Measurements from ENCODE around the gene TP63. TPM values are rescaled to one million over a fixed set of nuclear protein-coding genes. Genes with fewer than 3 reads are reported as not detected.

Gene TP63
- total and polyA plus RNA-seq, 11 donors: 0.11 to 1.4 (median 0.37) TPM

DNA sequence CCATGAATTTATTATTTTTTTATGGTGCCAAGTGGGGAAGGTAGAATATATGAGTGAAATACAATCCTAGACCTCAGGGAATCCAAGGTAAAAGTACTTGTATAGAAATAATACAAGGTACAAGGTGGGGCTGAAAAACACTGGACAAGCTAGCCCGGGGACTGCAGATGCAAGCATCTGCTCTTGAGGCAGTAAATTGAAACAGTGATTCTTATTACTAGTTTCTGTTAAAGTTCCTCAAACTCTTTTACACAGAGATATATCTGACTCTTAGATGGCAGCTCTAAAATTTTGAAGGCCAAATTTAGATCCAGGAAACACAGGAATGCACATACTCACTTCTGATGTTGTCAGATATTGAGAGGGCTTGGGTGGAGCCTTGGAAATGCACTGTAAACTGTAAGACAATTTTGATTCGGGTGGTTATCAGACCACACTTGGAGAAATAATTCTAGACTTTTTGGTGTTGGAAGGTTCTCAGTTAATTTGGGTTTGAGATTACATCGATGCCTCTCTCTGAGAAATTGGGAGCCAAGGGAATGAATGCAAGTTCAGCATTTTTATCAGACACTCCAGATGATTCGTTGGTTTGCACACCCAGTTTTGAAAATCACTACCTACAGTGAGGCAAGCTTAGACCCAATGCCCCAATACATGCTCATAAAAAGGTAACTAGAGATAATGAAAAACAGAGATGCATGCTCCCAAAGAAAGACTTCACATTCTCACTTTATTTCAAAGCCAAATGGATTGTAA is 7.3 kb downstream of the TP63 start:
- DNase-seq: no peak
- H3K27ac ChIP-seq: no peak overlapping the region
- H3K4me3 ChIP-seq: no peak overlapping the region
- TF ChIP-seq, protein P1, sequence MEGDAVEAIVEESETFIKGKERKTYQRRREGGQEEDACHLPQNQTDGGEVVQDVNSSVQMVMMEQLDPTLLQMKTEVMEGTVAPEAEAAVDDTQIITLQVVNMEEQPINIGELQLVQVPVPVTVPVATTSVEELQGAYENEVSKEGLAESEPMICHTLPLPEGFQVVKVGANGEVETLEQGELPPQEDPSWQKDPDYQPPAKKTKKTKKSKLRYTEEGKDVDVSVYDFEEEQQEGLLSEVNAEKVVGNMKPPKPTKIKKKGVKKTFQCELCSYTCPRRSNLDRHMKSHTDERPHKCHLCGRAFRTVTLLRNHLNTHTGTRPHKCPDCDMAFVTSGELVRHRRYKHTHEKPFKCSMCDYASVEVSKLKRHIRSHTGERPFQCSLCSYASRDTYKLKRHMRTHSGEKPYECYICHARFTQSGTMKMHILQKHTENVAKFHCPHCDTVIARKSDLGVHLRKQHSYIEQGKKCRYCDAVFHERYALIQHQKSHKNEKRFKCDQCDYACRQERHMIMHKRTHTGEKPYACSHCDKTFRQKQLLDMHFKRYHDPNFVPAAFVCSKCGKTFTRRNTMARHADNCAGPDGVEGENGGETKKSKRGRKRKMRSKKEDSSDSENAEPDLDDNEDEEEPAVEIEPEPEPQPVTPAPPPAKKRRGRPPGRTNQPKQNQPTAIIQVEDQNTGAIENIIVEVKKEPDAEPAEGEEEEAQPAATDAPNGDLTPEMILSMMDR (IDR thresholded peaks at IDR 0.05): no peak
- TF ChIP-seq POLR2A (IDR thresholded peaks at IDR 0.05): no peak
- H3K9me3 ChIP-seq: no peaks in the 10 kb centered on the region
- WGBS, 4 donors: 55 to 74% (median 66%) methylated on average over 4 of the region's 4 CpGs
- no peaks in the 10 kb centered on the region for H3K36me3 ChIP-seq
- peaks cover 0 to 5% (median 0%) of the 10 kb centered on the region in 12 donors for H3K4me1 ChIP-seq
- ATAC-seq: no peak
- H3K27me3 ChIP-seq: no peaks in the 10 kb centered on the region
- intact Hi-C loops (cut with DNase I): no loop called here

DNA sequence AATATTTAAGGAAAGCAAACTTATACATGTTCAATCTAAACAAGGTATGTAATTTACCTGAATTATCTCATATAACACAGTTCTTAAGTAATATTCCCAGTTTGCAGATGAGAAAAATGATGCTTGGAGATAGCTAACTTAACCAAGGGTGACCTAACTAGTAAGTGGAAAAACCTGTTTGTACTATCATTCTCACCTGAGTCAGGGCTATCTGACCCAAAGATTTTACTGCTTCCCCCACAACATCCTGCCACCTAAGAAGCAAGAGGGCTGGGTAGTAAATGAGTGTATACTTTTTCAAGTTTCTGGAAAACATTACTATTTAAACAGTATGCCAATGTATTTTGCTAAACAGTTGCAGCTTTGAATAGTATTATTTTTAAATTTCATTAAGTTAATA is 10.6 kb downstream of the TP63 start:
- ATAC-seq (no peak), DNase-seq (no peak)
- Histone ChIP-seq H3K27ac (no peak overlapping the region), H3K9me3 (no peaks in the 10 kb centered on the region), H3K4me3 (no peak overlapping the region), H3K36me3 (no peaks in the 10 kb centered on the region), H3K4me1 (no peaks in the 10 kb centered on the region), H3K27me3 (no peaks in the 10 kb centered on the region)
- intact Hi-C loops (cut with DNase I): no loop called here
- TF ChIP-seq, protein P1 (IDR thresholded peaks at IDR 0.05): no peak
- no peak for TF ChIP-seq POLR2A (IDR thresholded peaks at IDR 0.05)

DNA sequence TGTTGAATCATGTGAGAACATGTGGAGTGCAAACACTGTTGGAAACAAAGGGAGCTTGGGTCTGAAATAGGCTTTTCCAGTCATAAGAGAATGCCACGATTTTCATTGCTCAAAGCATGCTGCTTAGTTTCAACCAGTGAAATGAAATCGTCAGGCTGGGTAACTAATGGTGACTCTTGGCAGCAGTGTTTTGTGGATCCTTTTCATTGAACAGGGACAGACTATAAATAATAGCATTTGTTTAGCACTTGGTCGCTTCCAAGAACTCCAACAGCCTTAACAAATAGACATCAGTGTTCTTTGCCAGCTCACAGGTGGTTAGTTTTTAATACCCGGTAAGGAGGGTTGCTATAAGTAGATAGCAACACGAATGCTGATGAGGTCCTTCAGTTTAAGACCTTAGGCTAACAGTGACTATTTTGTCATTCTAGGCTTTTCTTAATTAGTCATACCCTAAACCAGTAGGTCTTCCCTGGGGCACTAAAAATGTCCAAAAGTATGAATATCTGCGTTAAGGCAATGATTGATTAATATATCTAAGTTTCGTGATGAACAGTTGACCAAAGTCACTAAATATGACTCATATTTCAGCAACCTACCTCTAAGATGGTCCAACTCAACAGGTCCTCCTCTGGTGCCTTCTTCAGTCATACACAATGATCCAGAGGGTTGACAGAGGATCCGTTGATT is 15.8 kb downstream of the TP63 start:
- TF ChIP-seq, protein P1 (IDR thresholded peaks at IDR 0.05): no peak
- no peak for TF ChIP-seq POLR2A (IDR thresholded peaks at IDR 0.05)
- WGBS, 4 donors: 87 to 91% (median 89%) methylated on average over 8 of the region's 8 CpGs
- no peak for ATAC-seq
- no peaks in the 10 kb centered on the region for H3K9me3 ChIP-seq
- no peak overlapping the region for H3K4me3 ChIP-seq
- no peak for DNase-seq
- no peaks in the 10 kb centered on the region for H3K4me1 ChIP-seq
- intact Hi-C loops (cut with DNase I): no loop called here
- no peaks in the 10 kb centered on the region for H3K27me3 ChIP-seq
- H3K36me3 ChIP-seq: no peaks in the 10 kb centered on the region
- no peak overlapping the region for H3K27ac ChIP-seq

DNA sequence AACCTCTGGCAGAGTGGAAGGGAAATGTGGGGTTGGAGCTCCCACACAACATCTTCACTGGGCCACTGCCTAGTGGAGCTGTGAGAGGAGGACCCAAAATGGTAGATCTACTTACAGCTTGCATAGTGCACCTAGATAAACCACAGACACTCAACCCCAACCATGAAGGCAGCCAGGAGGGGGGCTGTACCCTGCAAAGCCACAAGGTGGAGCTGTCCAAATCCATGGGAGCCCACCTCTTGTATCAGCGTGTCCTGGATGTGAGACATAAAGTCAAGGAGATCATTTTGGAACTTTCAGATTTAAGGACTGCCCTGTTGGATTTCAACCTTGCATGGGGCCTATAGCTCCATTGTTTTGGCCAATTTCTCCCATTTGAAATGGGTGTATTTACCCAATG is 20.9 kb downstream of the TP63 start:
- Histone ChIP-seq H3K9me3 (peaks cover 0 to 20% (median 11%) of the 10 kb centered on the region in 12 donors), H3K27me3 (no peaks in the 10 kb centered on the region), H3K27ac (no peak overlapping the region), H3K36me3 (no peaks in the 10 kb centered on the region), H3K4me1 (no peaks in the 10 kb centered on the region), H3K4me3 (no peak overlapping the region)
- no peak for DNase-seq
- intact Hi-C loops (cut with DNase I): no loop called here
- no peak for ATAC-seq
- TF ChIP-seq POLR2A (IDR thresholded peaks at IDR 0.05): no peak
- TF ChIP-seq, protein P1 (IDR thresholded peaks at IDR 0.05): peak in 8 of 12 donors; percentile 5 to 38 (median 20)
- 59 to 83% (median 62%) methylated on average over 1 of the region's 1 CpG; no CpG with 5 or more reads in 1 of the 4 donors for WGBS, 4 donors
